Hematopoietic multipotent progenitor cell (in vitro differentiated cells): ENCODE results near the gene RPP25L. TPM values are rescaled to one million over a fixed set of nuclear protein-coding genes. Genes with fewer than 3 reads are reported as not detected.
A peak's percentile ranks its signal among the peaks of the same experiment; 100 is the strongest.

ENCODE experiments used
- DNase-seq, 3 donors: peaks; one replicate each; pipeline ENCODE4 v3.0.0-alpha.2; 2011 to 2015; ENCODE audit warnings: low read depth in 2 of 3, low spot score in 2 of 3
- total RNA-seq: library from RNA; depleted of rRNA; stranded (reverse); fragments of >200 nt; gene quantifications from one replicate; pipeline ENCODE4 v1.2.3, GENCODE V29; 2012

Gene RPP25L
- total RNA-seq, 1 donor, result 61.7 TPM

DNA sequence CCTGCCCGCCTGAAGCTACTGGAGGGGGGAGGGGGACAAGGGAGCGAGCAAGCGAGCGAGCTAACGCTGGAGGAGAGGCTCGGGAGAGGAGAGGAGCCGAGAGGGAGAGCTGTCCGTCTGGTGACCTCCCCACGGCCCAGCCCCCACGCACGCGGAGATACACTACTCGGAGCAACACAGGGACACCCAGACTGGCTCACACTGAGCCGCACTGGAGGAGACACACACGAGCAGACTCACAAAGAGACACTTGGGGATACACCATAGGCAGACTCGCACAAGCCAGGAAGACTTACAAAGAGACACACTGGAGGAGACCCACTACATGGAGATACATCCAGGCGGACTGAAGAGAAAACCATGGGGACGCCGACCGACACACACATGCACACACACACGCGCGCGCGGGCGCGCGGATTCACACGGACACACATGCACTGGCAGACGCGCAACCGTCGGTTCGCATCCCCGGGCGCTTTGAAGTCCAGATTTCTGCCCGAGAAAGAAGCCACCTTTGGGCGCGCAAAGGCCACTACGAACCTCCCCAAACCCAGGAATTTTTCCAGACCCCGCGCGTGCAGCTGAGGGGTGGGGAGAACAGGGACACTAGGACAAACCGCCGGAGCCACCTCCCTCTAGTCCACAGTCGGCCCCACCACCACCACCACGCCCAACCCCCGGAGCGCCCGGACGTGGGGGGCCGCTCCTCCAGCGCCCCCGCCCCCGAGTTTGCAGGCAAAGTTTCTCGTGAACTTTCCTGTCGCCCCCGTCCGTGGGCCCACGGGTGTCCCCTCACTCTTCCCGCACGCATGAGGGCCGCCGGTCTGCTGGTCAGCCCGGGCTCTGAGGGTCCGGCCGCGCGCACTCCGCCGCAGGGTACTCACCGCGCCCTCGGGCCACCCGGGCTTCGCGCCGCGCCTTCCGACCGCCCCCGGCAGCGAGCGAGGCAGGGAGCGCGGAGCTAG lies 22.9 kb downstream of the RPP25L start:
- DNase-seq, result no peak

DNA sequence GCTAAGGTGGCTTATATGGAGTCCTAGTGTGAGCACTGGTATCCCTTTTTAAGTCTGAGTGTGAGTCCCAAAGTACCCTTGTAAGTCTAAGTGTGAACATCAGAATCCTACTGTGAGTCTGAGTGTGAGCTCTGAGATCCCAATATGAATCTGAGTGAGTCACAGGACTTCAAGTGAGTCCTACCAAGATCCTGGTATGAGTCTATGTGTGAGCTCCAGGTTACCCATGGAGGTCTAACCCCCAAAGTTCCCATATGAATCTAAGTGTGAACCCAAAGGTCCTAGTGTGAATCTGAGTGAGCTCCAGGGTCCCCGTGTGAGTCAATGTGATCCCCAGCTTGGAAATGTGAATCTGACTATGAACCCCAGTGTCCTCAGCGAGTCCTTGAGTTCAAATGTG lies 24.6 kb downstream of the RPP25L start:
- DNase-seq, result no peak

DNA sequence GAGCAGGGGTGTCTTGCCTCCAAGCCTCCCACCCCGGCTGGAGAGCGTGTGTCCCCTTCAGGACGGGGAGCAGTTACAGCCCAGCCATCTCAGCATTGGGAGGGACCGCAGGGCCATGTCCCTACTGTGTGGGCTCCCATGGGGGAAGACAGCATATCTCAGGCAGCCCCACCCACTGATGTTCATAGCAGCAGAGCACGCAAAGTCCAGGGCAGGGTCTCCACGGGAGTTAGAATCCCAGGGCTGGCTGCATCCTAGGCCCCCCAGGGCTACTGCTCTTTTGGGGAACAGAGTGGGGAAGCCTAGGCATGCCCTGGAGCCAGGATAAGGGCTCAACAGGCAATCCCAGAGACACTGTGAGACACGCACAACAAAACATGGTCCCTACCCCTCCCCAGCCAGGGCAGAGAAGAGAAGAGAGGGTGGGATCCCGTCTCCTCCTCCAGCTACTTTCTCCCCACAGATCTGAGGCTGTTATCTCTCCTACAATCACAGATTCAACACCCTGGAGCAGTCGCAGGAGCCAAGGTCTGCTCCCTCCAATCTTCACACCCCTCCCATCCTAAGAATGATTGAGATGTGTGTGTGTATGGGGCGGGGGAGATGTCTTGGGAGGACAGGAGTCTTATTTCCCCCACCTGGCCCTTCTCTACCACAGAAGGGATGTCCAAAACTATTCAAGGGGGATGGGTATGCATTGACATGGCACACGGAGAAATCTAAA lies 25.8 kb downstream of the RPP25L start:
- DNase-seq, result no peak

DNA sequence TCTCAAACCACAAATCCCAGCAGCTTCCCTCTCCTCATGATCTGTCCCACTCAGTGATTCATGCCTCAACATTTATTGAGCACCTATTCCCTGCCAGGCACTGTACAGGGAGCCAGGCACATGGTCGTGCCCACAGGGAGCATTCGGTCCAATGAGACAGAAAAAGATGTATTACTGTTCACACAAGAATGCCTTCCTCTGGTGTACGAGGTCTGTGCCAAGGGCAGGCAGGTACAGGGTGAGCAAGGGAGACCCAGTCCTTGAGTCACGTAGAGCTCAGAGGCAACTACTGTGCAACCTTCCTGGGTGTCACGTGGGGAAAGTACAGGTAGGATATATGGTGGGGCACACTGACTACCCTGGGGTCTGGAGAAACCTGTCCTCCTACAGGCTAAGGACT lies 26.9 kb downstream of the RPP25L start:
- DNase-seq, result no peak

DNA sequence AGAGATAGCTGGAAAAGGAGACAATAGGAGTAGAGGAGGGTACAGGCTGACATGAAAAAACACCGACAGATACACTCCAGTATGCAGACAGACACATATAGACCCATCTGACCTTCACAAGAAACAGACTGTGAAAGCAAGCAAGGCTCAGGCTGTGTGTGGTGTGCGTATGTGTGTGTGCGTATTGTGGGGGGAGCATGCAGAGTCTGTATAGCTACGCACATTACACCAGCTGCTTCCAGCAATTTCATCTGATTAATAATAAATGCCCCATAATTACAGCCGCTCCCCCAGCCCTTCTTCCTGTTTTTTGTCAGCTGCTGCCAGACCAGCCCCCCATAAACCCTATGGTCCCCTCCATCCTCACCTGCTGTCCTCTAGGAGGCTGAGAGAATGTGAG lies 29.1 kb downstream of the RPP25L start:
- DNase-seq, result no peak

DNA sequence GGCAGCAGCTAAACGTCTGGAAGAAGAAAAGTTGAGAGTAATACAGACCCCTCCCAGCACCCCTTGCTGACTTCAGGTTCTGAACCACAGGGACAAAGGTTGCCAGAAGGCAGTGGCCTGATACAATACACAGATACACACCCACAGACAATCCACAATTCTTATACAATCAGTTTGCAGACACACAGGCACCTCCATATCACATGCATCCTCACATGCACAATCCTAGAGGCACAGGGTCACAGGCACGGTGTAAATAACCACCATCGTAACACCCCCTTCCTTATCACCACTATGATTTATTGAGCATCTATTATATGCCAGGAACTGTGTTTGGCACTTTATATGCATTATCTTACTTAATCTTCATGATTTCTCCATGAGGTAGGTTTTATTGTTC lies 30.6 kb downstream of the RPP25L start:
- DNase-seq, result no peak

DNA sequence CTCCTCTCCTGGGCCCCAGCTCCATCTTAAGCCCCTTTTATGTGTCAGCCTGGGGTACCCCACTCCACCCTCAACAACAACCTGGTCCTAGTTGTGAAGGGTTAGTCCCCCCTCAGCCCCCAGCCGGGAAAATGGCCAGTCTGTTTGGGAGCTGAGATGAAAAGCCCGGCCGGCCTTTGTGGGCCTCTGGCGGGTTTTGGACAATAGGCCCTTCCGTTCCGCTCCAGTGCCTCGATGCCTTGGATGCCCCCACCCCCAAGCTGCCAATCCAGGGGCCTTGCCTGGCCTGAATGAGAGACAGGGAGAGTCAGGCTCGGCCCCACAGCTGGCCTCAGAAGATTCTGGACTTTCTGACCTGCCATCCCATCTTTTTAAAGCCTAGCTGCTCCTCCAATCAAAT lies 31.5 kb downstream of the RPP25L start:
- no peak for DNase-seq

DNA sequence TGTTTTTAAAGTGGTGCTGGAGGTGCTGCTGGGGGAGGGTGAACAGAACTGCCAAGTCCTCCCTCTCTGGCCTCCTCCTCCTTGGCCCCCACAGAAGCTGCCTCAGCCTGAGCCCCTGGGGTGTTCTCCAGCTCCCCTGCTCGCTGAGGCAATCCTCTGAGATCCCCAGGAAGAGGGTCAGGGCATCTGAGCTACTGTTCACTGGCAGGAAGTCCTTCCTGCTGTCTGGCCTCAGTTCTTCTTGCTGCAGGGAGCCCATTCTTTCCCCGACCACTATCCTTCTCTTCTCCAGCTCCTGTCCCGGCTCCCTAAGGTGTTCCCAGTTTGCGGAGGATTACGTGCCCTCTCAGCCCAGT lies 32.1 kb downstream of the RPP25L start:
- DNase-seq, result no peak

DNA sequence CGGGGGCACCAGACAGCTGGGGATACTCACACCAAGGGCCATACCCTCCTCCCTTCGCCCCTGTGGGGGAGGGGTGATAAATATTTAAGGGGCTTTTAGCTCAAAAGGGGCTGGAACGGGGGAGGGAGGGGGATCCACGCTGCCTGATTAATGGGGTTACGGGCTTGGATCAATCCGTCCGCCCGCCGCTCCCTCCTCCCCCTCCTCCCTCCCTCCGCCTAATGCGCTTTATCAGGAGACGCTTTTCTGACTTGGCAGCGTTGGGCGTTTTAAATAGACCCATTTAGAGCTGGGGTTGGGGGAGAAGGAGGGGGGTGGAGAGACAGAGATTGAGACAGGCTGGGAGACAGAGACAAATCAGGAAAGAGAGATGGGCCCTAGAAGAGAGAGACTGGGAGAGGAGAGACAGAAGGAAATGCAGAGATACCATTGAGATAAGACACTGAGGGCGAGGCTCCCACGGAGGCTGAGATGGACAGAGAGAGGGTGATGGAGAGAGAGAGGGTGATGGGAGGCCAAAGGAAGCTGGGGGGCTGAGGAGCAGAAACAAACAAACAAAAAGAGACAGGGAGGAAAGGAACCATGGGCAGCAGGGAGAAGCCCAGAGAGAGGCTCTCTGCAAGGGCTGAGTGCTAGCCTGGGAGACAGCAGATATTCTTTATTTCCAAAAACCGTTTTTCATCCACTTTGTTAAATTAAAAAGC lies 32.6 kb downstream of the RPP25L start:
- DNase-seq, result no peak

DNA sequence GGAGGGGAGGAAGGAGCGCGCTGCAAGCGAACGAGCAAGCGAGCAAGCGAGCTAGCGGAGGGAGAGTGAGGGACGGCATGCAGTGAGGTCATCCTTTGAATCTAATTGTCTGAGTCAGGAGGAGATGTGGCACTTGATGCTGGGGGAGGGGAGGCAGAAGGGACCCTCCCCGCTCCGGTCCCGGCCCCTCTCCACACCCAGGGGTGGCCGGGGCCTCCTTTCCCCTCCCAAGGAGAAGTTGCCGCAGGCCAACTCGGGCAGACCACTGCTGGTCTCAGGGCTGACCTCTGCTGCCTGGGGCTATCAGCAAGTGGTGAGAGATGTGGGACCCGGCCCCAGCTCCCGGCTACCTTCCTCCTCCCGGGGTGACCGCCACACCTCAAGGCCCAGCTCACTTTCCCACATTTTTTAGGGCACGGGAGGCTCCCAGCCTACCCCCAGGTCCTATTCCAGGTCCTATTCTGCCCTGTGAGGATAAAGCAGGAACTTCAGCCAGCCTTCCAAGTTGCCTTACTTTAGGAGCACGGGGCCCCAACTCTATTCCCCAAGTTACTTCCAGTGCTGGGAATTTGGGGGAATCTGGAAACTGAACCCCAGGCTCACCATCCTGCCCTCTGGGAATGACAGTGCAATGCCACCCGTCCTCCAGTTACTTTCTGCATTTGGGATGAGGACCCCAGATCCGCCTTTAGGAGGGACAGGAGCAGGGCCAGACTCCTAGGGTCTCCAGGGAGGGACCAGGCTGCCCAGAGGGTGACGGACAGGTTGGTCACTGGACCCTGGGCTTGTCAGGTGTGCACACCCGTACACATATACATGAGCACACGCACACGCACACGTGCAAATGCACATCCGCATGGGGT lies 33.4 kb downstream of the RPP25L start:
- DNase-seq, result peak in 1 of 3 donors; percentile 43

DNA sequence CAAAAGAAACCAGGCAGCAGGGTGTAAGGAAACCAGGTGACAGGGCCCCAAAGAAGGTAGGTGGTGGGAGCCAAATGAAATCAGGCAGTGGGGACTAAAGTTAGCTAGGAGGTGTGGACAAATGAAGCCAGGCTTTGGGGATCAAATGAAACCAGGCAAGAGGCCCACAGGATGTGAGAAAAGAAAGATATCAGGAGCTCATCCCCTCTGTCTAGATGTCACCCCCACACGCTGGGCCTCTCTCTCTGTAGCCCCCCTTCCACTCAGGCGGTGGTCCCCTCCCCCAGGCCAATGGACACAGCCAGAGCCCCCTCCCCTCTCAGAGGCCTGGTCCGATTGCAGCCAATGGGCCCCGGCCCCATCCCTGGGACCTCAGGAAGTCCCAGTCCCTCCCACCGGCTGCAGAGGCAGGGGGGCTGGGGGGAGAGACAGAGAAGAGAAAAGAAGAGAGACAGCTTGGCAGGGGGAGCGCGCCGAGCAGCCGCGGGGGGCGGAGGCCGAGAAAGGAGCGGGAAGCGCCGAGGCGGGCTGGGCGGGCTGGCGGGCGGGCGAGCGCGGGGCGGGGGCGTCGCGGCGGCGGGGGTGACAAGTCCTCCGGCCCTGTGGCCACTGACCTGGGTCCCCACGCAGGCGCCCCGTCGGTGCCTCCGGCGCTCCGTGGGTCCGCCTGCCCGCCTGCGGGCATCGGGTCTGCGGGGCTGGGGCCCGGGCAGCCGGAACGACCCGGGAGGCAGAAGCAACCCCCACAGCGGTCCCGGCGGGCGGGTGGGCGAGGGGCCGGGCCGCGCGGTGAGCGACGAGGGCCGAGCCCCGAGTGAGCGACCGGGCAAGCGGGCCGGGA lies 34.3 kb downstream of the RPP25L start:
- no peak for DNase-seq

DNA sequence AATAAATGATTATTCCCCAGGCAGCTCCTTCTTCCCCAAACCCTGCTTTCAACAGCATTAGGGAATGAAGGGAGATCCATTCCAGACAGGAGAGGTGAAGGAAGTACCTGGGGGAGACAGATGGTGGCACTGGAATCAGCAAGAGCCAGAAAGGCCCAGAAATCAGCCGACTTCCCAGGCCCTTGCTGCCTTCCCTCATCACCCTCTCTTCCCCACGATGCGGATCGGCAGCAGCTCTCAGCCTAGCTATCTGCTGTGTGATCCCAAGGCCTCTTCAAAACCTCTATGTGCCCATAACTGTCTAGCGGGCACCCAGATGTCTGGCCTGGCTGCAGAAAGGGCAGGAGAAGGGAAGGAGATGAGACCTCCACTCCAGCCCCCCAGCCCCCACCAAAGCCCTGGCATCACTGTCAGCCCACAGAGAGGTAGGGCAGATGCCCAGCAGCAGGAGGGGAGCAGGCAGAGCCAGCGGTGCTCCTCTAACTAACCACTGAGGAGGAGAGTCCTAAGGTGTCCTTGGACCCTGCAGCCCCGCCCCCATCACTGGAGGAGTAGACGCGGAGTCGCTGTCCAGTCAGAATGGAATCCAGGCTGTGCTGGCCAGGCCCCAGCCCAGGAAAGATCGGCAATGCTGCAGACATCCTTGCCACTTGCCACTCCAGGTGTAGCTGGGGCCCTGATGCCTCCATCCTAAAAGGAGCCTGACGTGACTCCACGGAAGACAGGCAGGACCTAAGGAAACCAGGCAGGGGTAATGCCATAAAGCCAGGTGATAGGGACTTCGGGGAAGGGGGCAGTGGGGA lies 35.1 kb downstream of the RPP25L start:
- DNase-seq, result no peak

DNA sequence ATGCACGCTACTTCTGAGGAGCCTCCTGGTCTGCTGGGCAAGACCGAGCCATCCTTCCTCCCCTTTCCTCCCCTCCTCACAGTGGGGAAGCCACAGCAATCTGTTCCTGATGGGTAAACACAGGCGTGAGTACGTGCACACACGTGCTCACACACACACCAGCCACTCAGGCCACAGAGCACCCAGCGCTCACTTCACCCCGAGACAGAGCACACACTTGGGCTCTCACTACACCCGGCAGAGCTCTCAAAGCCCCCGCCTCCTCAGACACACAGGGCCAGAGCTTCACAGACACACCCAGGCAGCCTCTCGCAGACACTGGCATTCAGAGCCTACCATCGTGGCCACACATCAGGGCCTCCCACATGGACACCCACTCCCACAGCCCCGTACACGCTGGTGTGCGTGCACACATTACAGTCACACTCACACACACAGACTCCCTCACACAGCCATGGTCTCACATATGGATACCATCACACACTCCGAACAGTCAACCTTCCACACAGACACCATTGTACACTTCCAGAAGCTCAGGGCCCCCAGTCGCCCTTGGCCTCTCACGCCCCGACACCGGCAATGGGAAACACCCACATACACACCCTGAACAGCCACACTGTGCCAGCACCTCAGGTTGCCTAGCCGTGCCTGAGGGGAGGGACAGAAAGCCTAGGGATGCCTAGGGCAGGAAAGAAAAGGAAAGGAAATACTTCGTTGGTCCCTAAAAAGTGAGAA lies 35.9 kb downstream of the RPP25L start:
- DNase-seq, result no peak

DNA sequence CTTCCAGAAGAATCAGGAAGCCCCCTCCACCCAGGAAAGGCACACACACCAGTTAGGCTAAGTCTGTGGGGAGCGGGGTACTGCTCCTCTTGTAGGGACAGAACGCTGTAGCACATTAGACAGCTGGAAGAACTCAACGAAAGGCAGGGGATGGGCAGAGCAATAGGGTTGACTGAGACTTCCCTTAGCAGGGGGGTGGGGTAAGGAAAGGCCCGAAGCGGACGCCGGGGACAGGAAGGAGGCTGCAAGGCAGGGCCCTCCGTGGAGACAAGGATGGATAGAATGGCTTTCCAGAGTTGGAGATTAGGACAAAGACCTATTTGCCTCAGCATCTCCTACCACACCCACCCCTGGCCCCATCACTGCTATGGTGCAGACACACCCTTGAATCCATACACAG lies 36.7 kb downstream of the RPP25L start:
- no peak for DNase-seq

DNA sequence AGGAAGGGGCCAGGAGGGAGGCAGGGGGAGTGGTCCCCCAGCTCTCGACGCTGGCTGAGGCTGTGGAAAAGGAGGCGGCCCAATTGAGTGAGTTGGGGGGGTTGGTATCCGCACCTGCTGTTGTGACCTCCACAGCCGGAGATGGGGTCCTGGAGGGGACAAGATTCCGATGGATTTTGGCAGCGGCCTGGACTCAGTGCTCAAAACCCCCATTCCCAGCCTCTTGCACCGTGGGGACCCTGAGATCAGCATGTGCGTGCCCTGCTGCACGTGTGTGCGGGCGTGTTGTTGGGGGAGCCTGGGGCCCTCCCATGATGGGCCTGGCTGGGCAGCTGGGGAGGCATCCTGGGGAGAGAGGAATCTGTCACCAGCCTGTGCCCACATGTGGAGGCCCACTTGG lies 37.3 kb downstream of the RPP25L start:
- DNase-seq, result no peak

DNA sequence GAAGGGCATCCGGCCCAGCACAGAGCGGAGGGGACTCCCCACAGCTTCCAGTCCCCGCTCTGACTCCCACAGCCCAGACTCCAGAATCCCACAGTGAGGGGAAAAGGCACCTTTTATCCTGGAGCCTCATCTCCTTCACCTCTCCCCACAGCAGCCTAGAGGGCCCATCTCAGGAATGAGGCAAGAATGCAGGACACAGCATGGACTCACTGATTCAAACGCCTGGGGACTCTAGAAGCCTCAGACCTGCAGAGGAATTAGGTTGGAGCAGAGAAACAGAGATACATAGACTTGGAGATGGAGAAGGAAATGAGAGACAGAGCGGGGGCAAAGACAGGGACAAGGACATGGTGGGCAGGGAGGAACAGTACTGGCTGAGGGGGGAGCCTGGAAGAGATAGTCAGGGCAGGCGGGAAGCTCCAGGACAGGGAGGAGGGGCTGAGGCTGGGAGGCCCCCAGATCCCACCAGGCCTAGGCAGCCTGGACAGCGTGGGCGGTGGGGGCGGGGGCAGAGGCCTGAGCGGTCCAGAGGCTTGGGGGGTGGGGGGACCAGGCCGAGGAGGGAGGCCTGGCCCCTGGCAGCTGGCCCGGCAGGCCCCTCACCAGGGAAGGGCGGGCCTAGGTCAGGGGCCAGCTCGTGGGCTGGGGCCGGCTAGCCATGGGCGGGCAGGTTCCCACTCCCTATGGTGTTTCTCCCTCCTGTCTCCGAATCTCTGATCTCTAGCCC lies 38.1 kb downstream of the RPP25L start:
- no peak for DNase-seq

DNA sequence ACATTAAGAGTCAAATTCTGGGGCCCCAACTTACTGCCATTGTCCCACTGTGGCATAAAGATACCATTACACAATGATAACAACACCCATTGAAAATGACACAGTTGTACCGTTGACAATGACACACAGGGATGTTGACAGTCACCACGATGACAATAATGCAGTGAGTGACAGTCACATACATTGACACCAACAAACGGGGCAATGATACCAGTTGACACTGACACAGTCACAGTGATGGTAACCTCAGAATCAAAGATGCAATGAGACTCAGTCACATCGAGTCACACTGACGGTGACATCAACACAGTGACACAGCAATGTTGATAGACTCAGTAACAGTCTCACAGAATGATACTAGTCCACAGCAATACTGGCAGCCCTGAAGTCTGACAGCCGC lies 39.3 kb downstream of the RPP25L start:
- DNase-seq, result no peak
